Stimulated activated naive B cell treated with anti-CD40 and anti-IgM and Interleukin-4, amounts not matched to agents 10 μg/mL and 1 μg/mL and 100 μg/mL, for 72 hours (primary cell): ENCODE measurements around the gene RAB6A.
A peak's percentile ranks its signal among the peaks of the same experiment; 100 is the strongest.
"Not testable (repeated sequence)": the region's sequence is repeated elsewhere in the genome, so short reads cannot be mapped to it uniquely, and the experiment has no call there.

Source experiments
- ATAC-seq, 2 donors: fragments of 150-1000 bp; cut with Tn5 transposase; replicated peaks; 2 replicates each; pipeline ENCODE4 v1.10.0; 2021; ENCODE audit warnings: moderate library complexity in 1 of 2
- DNase-seq: peaks from one replicate; pipeline ENCODE4 v3.0.0; 2021
- H3K27ac Mint-ChIP-seq: one replicate; pipeline ENCODE4 v1.8.0; 2022; ENCODE audit warnings: mild to moderate bottlenecking, mixed read lengths
- H3K27me3 Mint-ChIP-seq, 2 donors: one replicate each; pipeline ENCODE4 v1.8.0; 2022; ENCODE audit warnings: mixed read lengths in 2 of 2
- H3K36me3 Mint-ChIP-seq, 2 donors: one replicate each; pipeline ENCODE4 v1.8.0; 2022; ENCODE audit warnings: mixed read lengths in 2 of 2, mild to moderate bottlenecking in 1 of 2
- H3K4me1 Mint-ChIP-seq, 2 donors: one replicate each; pipeline ENCODE4 v1.8.0; 2022; ENCODE audit warnings: mixed read lengths in 2 of 2, mild to moderate bottlenecking in 1 of 2
- H3K4me3 Mint-ChIP-seq, 2 donors: one replicate each; pipeline ENCODE4 v1.8.0; 2022; ENCODE audit warnings: mild to moderate bottlenecking in 2 of 2, mixed read lengths in 2 of 2, moderate library complexity in 1 of 2
- H3K9me3 Mint-ChIP-seq, 2 donors: one replicate each; pipeline ENCODE4 v1.8.0; 2022; ENCODE audit warnings: mixed read lengths in 2 of 2, mild to moderate bottlenecking in 1 of 2

RAB6A gene

DNA sequence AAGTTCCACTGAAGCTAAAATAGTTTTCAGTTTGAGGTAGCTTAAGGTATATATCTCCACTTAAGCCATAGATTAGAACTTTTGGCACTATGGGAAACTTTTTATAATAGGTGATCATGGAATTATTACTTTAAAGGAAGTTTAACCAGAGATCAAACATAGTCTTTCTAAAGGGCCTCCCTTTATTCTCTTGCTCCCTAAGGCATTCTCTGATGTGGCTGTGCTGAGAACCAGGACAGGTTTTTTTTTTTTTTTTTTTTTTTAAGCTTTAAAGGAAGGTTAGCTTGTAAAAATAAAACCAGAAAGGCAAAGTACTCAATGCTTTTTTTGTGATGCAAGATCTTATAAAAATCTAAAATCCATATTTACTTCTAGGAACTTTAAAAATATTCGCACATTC is 23.9 kb upstream of the RAB6A start:
- H3K9me3 Mint-ChIP-seq: no peaks in the 10 kb centered on the region
- DNase-seq: no peak
- H3K36me3 Mint-ChIP-seq: peaks cover 2 to 3% of the 10 kb centered on the region in 2 donors
- H3K27me3 Mint-ChIP-seq: peaks cover 6 to 13% of the 10 kb centered on the region in 2 donors
- H3K4me1 Mint-ChIP-seq: peaks cover 6 to 23% of the 10 kb centered on the region in 2 donors
- ATAC-seq: no peak
- H3K4me3 Mint-ChIP-seq: no peak overlapping the region
- H3K27ac Mint-ChIP-seq: no peak overlapping the region

DNA sequence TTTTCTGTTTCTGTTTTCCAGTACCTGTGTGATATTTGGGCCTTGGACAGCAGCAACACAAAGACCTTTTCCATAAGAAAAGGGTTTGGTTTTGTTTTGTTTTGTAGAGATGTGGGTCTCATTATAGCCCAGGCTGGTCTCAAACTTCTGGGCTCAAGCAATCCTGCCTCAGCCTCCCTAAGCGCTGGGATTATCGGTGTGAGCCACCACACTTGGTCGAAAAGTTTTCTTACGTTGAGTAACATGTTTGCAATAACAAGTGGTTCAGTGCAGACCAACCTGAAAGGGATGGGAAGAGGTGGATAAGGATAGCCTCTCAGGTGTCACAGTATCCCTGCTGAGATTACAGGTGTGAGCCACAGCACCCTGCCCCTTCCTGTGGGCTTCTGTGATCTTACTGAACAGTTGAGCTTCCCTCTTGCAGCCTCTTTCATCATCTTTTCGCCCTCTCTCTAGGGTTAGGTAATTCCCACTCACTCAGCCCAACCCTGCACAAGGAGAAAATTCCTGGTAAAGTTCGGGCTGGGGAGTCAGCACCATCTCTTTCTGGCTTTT is 23.3 kb upstream of the RAB6A start:
- H3K36me3 Mint-ChIP-seq: peaks cover 2 to 3% of the 10 kb centered on the region in 2 donors
- no peak for DNase-seq
- H3K4me3 Mint-ChIP-seq: no peak overlapping the region
- peaks cover 5 to 20% of the 10 kb centered on the region in 2 donors for H3K4me1 Mint-ChIP-seq
- no peak for ATAC-seq
- H3K9me3 Mint-ChIP-seq: no peaks in the 10 kb centered on the region
- peaks cover 6 to 13% of the 10 kb centered on the region in 2 donors for H3K27me3 Mint-ChIP-seq
- H3K27ac Mint-ChIP-seq: no peak overlapping the region

DNA sequence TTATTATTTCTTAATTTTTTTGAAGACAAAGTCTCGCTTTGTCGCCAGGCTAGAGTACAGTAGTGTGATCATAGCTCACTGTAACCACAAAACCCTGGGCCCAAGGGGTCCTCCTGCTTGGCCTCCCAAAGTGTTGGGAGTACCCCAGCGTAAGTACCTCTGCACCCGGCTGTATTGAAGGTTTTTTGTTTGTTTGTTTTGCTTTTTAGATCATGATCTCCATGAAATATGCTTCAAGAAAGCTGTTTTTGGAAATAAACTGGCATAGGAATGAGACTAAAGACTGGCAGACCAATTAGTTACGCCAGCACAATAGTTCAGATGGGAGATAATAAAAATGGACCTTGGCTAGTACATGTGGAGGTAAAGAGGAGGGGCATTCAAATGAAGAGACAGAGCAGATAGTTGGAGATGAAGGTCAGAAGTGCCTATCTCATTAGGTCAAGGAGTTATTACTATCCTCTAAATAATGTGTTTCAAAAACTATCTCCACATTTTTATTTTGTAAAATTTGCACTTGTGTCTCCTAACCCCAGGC is 22.7 kb upstream of the RAB6A start:
- ATAC-seq (no peak), DNase-seq (no peak)
- peaks cover 2 to 3% of the 10 kb centered on the region in 2 donors for H3K36me3 Mint-ChIP-seq
- peaks cover 6 to 13% of the 10 kb centered on the region in 2 donors for H3K27me3 Mint-ChIP-seq
- no peaks in the 10 kb centered on the region for H3K9me3 Mint-ChIP-seq
- H3K4me3 Mint-ChIP-seq: no peak overlapping the region
- H3K27ac Mint-ChIP-seq: no peak overlapping the region
- H3K4me1 Mint-ChIP-seq: peaks cover 6 to 16% of the 10 kb centered on the region in 2 donors

DNA sequence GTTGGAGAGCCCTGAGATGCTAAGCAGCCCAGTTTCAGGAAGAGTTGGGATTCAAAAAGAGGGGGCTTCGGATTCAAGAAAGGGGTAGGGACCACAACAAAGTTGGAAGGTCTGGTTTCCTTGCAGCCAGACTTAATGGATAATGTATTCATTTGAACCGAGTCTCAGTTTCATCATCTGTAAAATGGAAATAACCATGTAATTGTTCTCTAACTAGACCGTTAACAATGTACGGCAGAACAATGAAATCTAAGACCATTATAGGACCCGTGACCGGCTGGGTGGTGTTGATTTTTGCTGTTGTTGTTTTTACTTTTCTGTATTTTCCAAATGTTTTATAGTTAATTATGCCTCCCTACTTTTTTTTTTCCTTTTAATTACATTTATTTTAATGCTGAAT is 20.4 kb upstream of the RAB6A start:
- no peaks in the 10 kb centered on the region for H3K9me3 Mint-ChIP-seq
- ATAC-seq: no peak
- H3K27ac Mint-ChIP-seq: peak overlapping the region; percentile 10
- peaks cover 2 to 3% of the 10 kb centered on the region in 2 donors for H3K36me3 Mint-ChIP-seq
- H3K4me3 Mint-ChIP-seq: no peak overlapping the region
- peaks cover 5 to 10% of the 10 kb centered on the region in 2 donors for H3K4me1 Mint-ChIP-seq
- peaks cover 6 to 13% of the 10 kb centered on the region in 2 donors for H3K27me3 Mint-ChIP-seq
- DNase-seq: no peak

DNA sequence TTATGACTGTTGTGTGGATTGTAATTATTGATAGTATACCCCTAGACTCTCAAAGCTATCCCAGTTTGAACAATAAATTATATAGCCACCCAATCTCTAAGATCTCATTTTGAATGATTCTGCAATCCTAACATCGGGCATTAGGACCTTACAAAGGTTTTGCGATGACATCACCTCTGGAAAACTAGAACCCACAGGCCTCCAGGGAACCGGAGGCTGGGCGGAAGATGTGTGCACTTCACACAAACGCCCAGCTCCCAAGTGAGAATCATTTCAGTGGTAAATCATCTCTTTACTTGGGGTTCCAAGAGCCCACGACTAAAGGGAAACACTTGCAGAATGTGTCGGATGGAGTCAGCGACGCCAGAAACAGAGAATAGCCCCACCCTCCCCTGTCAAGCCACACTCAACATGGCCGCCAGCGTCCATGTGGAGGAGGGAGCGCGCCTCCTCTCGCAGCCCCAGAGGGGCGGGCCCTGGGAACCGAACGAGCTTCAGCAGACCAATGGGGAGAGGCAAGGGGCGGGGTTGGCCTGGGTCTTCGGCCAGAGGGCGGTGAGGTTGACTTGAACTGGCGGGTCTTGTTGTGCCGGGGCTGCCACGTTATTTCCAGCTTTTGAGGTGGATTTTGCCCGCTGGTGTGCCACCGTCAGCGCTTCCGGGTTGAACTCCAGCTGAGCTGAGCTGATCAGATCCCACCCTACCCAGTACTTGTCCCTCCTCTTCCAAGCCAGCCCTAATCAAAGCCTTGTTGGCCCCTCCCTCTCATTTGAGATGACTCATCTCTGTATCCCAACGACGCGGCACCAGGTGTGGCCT is 18.4 kb upstream of the RAB6A start:
- H3K4me3 Mint-ChIP-seq: peak overlapping the region; percentile 90 to 93
- no peaks in the 10 kb centered on the region for H3K36me3 Mint-ChIP-seq
- H3K27me3 Mint-ChIP-seq: peaks cover 6 to 12% of the 10 kb centered on the region in 2 donors
- H3K4me1 Mint-ChIP-seq: peaks cover 3 to 4% of the 10 kb centered on the region in 2 donors
- H3K9me3 Mint-ChIP-seq: peaks cover 0 to 2% of the 10 kb centered on the region in 2 donors
- H3K27ac Mint-ChIP-seq: peak overlapping the region; percentile 98
- peak; percentile 98 to 99 for ATAC-seq
- DNase-seq: peak; percentile 99

DNA sequence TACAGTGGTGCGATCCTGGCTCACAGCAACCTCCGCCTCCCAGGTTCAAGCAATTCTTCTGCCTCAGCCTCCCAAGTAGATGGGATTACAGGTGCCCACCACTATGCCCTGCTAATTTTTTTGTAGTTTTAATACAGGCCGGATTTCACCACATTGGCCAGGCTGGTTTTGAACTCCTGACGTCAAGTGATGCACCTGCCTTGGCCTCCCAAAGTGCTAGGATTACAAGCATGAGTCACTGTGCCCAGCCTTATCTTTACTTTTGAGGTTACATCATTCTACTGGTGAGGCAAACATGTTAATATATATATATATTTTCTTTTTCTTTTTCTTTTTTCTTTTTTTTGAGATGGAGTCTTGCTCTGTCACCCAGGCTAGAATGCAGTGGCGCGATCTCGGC is 9.9 kb upstream of the RAB6A start:
- H3K4me1 Mint-ChIP-seq, ATAC-seq, H3K4me3 Mint-ChIP-seq, H3K27ac Mint-ChIP-seq, H3K27me3 Mint-ChIP-seq, H3K36me3 Mint-ChIP-seq, H3K9me3 Mint-ChIP-seq, DNase-seq: not testable (repeated sequence)

DNA sequence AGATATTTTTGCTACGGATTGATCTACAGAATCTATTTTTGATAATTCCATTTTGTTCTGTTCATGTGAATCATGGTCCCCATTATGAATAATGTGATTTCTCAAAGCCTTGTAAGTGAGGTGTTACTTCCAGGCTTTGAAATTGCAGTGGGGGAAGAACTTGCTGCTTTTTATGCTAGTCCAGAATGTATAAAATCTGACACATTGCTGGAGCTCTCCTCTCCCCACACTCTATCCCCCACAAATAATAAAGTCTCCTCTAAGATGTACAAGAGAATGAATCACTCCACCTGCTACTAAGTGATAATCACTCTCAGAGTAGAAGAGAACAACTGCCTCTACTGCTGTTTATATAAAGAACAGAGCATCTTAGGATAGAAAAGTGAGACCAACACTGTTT is 5.9 kb upstream of the RAB6A start:
- DNase-seq (no peak), ATAC-seq (no peak)
- H3K4me3 Mint-ChIP-seq: no peak overlapping the region
- peaks cover 0 to 11% of the 10 kb centered on the region in 2 donors for H3K4me1 Mint-ChIP-seq
- H3K27me3 Mint-ChIP-seq: no peaks in the 10 kb centered on the region
- no peak overlapping the region for H3K27ac Mint-ChIP-seq
- no peaks in the 10 kb centered on the region for H3K9me3 Mint-ChIP-seq
- no peaks in the 10 kb centered on the region for H3K36me3 Mint-ChIP-seq

DNA sequence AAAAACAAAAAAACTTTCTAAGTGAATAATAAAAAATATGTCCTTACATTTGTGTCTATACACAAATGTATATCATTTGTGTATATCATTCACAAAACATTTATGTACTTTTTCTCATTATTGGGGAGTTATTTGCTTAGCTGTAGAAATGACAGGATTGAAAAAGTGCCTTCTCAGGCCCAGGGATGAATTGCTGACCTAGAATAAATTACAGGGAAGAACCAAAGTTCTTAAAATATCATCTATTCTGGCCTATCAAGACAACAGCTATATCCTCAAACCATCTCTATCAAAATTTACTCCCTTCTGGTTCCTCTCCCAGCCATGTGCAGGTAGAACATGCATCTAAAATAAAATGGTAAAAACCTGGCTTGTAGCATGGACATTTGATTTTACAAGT is 1.9 kb upstream of the RAB6A start:
- no peak overlapping the region for H3K4me3 Mint-ChIP-seq
- no peak for DNase-seq
- H3K36me3 Mint-ChIP-seq: peaks cover 0 to 4% of the 10 kb centered on the region in 2 donors
- peaks cover 10 to 37% of the 10 kb centered on the region in 2 donors for H3K4me1 Mint-ChIP-seq
- no peak overlapping the region for H3K27ac Mint-ChIP-seq
- ATAC-seq: no peak
- no peaks in the 10 kb centered on the region for H3K27me3 Mint-ChIP-seq
- no peaks in the 10 kb centered on the region for H3K9me3 Mint-ChIP-seq

DNA sequence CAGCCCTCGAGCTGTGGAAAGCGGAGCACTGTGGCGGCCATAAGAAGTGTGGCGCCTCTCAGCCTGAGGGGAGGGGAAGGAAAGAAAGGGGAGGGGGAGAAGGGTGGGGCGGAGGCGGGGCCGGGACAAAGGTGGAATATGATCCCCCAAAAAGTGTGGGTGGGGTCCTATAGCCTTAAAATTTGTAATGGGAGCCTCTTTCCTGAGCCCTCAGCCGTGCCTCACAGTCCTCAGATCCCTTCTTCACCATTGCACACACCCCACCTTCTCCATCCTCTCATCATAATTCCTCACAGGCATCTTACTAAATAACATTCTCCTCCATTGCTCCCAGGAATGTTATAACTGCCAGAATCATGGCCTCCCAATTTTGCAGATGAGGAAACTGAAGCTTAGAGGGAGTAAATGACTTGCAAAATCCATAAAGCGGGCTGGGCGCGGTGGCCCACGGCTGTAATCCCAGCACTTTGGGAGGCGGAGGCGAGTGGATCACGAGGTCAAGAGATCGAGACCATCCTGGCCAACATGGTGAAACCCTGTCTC is 600 bp upstream of the RAB6A start:
- no peaks in the 10 kb centered on the region for H3K27me3 Mint-ChIP-seq
- peaks cover 10 to 37% of the 10 kb centered on the region in 2 donors for H3K4me1 Mint-ChIP-seq
- peaks cover 0 to 4% of the 10 kb centered on the region in 2 donors for H3K36me3 Mint-ChIP-seq
- no peak for DNase-seq
- H3K4me3 Mint-ChIP-seq: peak overlapping the region; percentile 92 to 97
- peak; percentile 3 to 10 for ATAC-seq
- peak overlapping the region; percentile 95 for H3K27ac Mint-ChIP-seq
- H3K9me3 Mint-ChIP-seq: no peaks in the 10 kb centered on the region

DNA sequence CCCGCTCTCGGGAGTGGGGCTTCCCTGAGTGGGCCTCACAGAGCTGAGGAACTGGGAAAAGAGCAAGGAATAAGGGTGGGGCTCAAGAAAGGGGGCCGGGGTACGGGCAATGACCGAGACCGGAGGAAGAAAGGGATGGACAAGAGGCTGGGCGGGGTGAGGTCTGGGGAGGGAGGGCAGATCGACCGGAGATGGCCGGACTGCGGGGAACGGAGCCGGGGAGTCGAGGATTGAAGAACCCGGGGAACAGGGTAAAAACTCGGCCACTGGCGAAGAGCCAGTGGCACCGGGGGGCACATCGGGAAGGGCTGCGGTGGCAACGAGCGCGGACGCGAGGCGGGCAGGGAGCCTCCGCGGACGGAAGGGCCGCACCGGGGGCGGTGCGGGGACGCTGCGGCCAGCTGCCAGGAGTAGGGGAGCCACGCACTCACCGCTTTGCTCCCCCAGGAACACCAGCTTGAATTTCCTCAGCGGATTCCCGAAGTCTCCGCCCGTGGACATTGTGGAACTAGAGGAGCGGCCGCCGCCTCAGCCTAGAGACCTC is 667 bp downstream of the RAB6A start:
- Mint-ChIP-seq H3K4me3 (peak overlapping the region; percentile 92 to 97), H3K36me3 (peaks cover 1 to 9% of the 10 kb centered on the region in 2 donors), H3K27ac (peak overlapping the region; percentile 95), H3K9me3 (no peaks in the 10 kb centered on the region), H3K27me3 (no peaks in the 10 kb centered on the region), H3K4me1 (peaks cover 13 to 37% of the 10 kb centered on the region in 2 donors)
- ATAC-seq: peak; percentile 1
- DNase-seq: no peak

DNA sequence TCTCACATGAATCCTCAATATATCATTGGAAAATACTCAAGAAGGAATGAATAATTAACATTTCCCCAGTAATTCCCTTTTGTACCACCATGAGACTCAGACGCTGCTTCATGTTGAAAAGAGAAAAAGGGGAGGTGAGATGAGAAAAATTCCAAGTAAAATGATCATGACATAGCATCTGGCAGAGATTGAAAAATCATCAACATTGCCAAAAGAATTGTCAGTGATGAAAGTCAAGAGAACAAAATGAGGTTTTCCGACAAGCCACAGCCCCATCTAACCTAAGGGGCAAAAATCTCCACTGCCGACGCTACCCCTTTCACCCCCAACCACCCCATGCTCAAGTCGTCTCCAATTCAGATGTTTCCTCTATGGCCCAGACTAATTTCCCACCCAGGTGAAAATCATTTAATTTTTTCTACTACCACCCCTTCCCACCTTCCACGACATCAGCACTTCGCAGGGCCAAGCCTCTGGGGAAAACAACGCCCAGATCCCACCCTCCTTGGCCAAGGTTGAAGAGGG is 1.2 kb downstream of the RAB6A start:
- DNase-seq (no peak), ATAC-seq (no peak)
- peak overlapping the region; percentile 92 to 97 for H3K4me3 Mint-ChIP-seq
- H3K9me3 Mint-ChIP-seq: no peaks in the 10 kb centered on the region
- H3K36me3 Mint-ChIP-seq: peaks cover 2 to 9% of the 10 kb centered on the region in 2 donors
- no peaks in the 10 kb centered on the region for H3K27me3 Mint-ChIP-seq
- H3K4me1 Mint-ChIP-seq: peaks cover 13 to 37% of the 10 kb centered on the region in 2 donors
- peak overlapping the region; percentile 95 for H3K27ac Mint-ChIP-seq

DNA sequence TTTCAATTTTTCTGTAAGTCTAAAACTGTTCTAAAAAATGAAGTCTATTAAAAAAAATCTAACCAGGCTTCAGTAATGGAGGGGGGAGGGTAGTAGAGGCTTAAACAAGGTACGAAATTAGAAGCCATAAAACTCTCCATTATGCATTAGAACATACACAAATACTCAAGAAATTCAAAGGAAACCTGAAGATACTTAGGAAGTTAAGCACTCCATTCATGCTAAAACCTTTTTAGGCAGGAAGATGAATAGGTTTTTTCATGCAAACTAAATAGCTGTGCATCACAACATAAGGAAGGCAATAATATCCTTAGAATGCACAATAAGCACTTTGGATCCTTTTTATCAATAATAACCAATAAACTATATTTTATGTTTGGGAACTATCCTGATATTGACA is 2.4 kb downstream of the RAB6A start:
- H3K36me3 Mint-ChIP-seq: peaks cover 7 to 9% of the 10 kb centered on the region in 2 donors
- DNase-seq: no peak
- H3K27ac Mint-ChIP-seq: no peak overlapping the region
- peaks cover 13 to 40% of the 10 kb centered on the region in 2 donors for H3K4me1 Mint-ChIP-seq
- no peaks in the 10 kb centered on the region for H3K27me3 Mint-ChIP-seq
- H3K9me3 Mint-ChIP-seq: no peaks in the 10 kb centered on the region
- peak overlapping the region; percentile 32 for H3K4me3 Mint-ChIP-seq
- ATAC-seq: no peak

DNA sequence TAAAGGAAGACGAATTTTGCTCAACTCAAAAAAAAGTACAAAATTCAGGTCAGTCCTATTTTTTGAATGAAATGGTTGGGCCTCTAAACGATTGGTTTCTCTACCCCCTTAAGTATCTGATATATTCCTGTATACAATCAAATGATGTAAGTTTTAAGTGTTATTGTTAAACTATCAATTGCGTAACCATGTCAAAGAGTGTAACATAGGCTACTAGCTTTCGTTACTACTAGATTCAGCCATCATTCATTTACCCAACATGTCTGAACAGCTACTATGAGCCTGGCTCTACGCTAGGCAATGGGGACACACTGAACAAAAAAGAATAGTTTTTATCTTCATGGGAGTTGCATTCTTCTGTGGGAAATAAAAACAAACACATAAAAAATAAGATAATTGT is 3.3 kb downstream of the RAB6A start:
- ATAC-seq (no peak), DNase-seq (no peak)
- no peaks in the 10 kb centered on the region for H3K27me3 Mint-ChIP-seq
- peaks cover 13 to 37% of the 10 kb centered on the region in 2 donors for H3K4me1 Mint-ChIP-seq
- no peak overlapping the region for H3K4me3 Mint-ChIP-seq
- H3K27ac Mint-ChIP-seq: no peak overlapping the region
- H3K36me3 Mint-ChIP-seq: peaks cover 7 to 9% of the 10 kb centered on the region in 2 donors
- H3K9me3 Mint-ChIP-seq: no peaks in the 10 kb centered on the region

DNA sequence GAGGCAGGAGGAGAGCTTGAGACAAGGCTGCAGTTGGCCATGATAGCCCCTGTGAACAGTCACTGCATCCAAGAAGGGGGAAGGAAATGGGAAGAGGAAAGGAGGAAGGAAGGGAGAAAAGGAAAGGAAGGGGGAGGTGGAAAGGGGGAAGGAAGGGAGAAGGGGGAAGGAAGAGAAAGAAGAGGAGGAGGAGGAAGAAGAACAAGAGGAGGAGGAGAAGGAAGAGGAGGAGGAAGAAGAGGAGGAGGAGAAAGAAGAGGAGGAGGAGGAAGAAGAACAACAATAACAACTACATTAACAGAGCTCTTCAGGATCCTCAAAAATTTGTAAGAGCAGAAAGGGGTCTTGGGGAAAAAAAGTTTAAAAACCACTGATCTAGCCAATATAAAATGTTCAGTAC is 5.2 kb downstream of the RAB6A start:
- Mint-ChIP-seq H3K27me3 (no peaks in the 10 kb centered on the region), H3K4me3 (no peak overlapping the region), H3K27ac (no peak overlapping the region), H3K4me1 (peaks cover 19 to 47% of the 10 kb centered on the region in 2 donors), H3K36me3 (peaks cover 21 to 22% of the 10 kb centered on the region in 2 donors), H3K9me3 (no peaks in the 10 kb centered on the region)
- DNase-seq (no peak), ATAC-seq (no peak)
